BE2C (cell line): Measurements from ENCODE around the gene IGSF9B.

Experiments
- DNase-seq: peaks from one replicate; pipeline ENCODE4 v3.0.0-alpha.2; 2020
- H3K27me3 ChIP-seq: fragments of 250-450 bp; sonication (Bioruptor Pico); 2 replicates; pipeline ENCODE4 v1.5.1; 2020; ENCODE audit warnings: mild to moderate bottlenecking
- H3K36me3 ChIP-seq: fragments of 250-450 bp; sonication (Bioruptor Pico); 2 replicates; pipeline ENCODE4 v1.5.1; 2020; ENCODE audit warnings: mild to moderate bottlenecking
- H3K4me1 ChIP-seq: fragments of 250-450 bp; sonication (Bioruptor Pico); 2 replicates; pipeline ENCODE4 v1.5.1; 2020
- H3K4me3 ChIP-seq: 2 replicates; pipeline ENCODE4 v1.5.1; 2011; ENCODE audit warnings: low read depth, low read length
- H3K9me3 ChIP-seq: fragments of 250-450 bp; sonication (Bioruptor Pico); 2 replicates; pipeline ENCODE4 v1.5.1; 2020
- TF ChIP-seq, protein P1 (sequence below): IDR thresholded peaks from 2 replicates; pipeline ENCODE4 v1.5.1; 2012; ENCODE audit warnings: mild to moderate bottlenecking, low read depth, low read length

Gene IGSF9B

DNA sequence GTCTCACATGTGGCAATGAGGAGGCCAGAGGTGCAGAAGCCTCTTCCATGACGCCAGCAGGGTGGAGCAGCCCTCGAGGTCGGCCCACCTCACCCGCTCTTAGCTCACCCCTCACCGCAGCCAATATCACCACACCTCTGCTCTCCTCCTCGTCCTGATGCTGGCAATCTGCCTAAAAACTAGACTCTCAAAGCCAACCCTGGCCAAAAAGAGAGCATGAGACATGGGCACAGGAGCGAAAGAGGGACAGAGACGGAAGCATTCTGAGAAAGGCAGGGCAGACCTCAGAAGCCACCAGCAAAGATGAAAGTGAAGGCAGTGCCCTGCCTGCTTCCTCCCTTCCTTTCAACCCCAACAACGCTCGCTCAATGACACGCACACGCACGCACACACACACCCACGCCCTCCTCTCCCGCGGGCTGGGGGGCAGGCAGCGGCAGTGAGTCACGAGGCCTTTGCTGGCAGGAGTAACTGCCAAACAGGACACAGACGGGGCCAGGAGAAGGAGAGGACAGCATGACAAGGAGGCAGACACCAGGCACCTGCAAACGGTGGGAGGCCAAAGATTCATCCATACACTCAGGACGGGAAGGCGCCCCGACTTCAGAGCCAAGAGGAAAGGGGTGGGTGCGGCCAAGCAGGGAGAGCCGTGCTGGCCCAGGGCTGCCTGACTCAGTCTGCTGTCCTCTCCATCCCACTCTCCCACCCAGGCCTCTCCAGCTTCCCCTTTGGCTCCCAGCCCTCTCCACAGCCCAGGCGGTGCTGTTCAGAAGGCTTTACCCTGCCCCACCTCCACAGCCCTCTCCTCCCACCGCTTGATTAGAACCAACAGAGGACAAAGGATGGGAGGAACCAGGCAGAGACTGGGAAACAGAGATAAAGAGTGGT lies 11.4 kb downstream of the IGSF9B start:
- Histone ChIP-seq H3K4me3 (peak overlapping the region; percentile 66), H3K27me3 (no peaks in the 10 kb centered on the region), H3K36me3 (peaks cover 47% of the 10 kb centered on the region), H3K4me1 (peaks cover 51% of the 10 kb centered on the region), H3K9me3 (no peaks in the 10 kb centered on the region)
- TF ChIP-seq, protein P1, sequence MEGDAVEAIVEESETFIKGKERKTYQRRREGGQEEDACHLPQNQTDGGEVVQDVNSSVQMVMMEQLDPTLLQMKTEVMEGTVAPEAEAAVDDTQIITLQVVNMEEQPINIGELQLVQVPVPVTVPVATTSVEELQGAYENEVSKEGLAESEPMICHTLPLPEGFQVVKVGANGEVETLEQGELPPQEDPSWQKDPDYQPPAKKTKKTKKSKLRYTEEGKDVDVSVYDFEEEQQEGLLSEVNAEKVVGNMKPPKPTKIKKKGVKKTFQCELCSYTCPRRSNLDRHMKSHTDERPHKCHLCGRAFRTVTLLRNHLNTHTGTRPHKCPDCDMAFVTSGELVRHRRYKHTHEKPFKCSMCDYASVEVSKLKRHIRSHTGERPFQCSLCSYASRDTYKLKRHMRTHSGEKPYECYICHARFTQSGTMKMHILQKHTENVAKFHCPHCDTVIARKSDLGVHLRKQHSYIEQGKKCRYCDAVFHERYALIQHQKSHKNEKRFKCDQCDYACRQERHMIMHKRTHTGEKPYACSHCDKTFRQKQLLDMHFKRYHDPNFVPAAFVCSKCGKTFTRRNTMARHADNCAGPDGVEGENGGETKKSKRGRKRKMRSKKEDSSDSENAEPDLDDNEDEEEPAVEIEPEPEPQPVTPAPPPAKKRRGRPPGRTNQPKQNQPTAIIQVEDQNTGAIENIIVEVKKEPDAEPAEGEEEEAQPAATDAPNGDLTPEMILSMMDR: no peak
- DNase-seq: peak; percentile 89

DNA sequence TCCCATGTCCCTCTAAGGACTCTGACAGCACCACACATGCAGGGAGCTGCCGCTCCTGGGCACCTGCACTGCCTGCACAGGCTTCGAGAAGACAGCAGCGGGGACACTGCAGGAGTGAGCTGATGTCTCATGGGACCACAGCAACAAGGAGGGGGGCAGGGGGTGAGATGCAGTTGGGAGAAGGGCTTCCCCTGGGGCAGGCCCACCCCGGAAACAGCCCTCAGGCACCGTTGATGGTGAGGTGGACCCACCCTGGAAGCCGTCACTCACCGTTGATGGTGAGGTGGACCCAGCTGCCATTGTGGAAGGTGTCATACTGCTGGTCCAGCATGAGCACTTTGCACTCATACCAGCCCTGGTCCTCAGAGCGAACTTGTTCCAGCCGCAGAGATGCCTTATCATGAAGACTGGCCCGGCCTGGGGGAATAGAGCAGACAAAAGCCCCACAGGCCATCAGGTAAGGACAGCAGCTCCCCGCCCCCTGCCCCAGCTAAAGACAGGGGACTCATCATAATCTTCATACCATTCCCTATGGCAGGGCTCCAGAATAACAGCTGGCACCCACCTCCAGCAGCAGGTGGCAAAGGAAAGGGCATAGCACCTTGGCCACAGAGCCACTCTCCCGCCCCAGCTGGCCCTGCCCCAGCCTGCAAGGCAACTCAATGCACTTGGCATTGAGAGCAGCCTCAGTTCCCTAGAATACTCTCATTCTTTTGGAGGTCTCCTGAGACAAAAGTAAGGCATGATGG lies 12.6 kb downstream of the IGSF9B start:
- TF ChIP-seq, protein P1: no peak
- H3K36me3 ChIP-seq: peaks cover 51% of the 10 kb centered on the region
- H3K9me3 ChIP-seq: no peaks in the 10 kb centered on the region
- peaks cover 42% of the 10 kb centered on the region for H3K4me1 ChIP-seq
- no peak for DNase-seq
- H3K4me3 ChIP-seq: no peak overlapping the region; the same call in 1 of the 2 replicates
- H3K27me3 ChIP-seq: no peaks in the 10 kb centered on the region

DNA sequence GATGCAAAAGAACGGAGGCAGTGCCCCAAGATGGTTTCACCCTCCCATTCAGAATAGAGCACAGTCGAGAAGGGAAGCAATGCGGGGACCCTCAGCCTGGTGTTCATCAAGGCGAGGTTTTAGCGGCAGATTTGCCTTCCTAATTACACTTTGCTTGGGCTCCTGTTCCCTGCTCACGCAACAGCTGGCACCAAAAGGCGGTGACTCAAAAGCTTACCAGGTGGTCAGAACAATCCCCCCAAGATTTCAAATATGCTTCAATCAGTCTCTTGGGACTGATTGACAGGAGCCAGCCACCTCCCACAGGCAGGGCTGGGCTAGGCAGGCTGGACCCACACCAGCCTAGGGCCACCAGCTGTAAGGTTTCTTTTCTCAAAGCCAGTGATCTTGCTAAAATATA lies 14.2 kb downstream of the IGSF9B start:
- TF ChIP-seq, protein P1: no peak
- Histone ChIP-seq H3K27me3 (no peaks in the 10 kb centered on the region), H3K36me3 (peaks cover 67% of the 10 kb centered on the region), H3K9me3 (no peaks in the 10 kb centered on the region), H3K4me1 (peaks cover 44% of the 10 kb centered on the region), H3K4me3 (no peak overlapping the region)
- no peak for DNase-seq

DNA sequence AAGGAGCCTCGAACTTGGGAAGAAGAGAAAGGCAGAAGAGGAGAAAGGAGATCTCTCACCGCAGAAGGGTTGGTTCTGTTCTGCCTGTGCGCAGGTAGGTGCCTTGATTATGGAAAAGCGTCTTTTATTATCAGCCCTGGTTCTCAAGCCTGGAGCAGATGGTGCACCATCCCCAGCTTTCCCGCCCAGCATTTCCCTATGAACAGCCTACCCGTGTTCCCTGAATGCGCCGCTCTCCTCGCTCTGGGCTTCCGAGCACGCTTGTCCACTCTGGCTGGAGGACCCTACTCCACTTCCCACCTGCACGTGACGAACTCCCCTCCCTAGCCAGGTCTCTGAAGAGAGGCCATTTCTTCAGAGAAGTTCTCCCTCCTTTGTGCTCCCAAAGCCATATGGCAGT lies 15.2 kb downstream of the IGSF9B start:
- no peak overlapping the region for H3K4me3 ChIP-seq
- DNase-seq: no peak
- no peaks in the 10 kb centered on the region for H3K27me3 ChIP-seq
- H3K9me3 ChIP-seq: no peaks in the 10 kb centered on the region
- peaks cover 74% of the 10 kb centered on the region for H3K36me3 ChIP-seq
- peaks cover 52% of the 10 kb centered on the region for H3K4me1 ChIP-seq
- TF ChIP-seq, protein P1: no peak

GRCh38 chr11:133940034-133940433 lies 16.7 kb downstream of the IGSF9B start:
- H3K4me1 ChIP-seq: peaks cover 62% of the 10 kb centered on the region
- H3K4me3 ChIP-seq: no peak overlapping the region
- DNase-seq: no peak
- H3K36me3 ChIP-seq: peaks cover 85% of the 10 kb centered on the region
- no peaks in the 10 kb centered on the region for H3K9me3 ChIP-seq
- TF ChIP-seq, protein P1: no peak
- H3K27me3 ChIP-seq: no peaks in the 10 kb centered on the region
